ENCODE measurements around the gene SPTLC2. TPM values are rescaled to one million over a fixed set of nuclear protein-coding genes. Genes with fewer than 3 reads are reported as not detected.

Gene SPTLC2
- total and polyA plus RNA-seq, 8 donors: 32.9 to 44.0 (median 38.3) TPM

DNA sequence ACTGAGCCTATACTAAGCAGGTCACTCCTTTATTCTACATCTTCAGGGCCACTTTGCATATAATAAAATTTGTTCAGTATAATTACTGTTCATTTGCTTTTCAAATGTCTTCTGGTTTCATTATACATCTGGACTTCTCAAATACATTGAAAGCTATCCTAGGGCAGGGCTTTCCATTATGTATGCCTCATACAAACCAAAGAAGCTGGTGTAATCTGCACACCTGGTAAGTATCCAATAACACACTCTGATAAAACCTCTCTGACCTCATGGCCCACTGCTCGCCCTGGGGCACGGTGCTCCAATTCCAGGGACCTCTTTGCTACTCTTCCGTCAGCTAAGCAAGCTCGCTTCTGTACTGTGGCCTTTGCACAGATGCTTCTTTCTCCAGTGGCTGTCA is 95.9 kb downstream of the SPTLC2 start:
- no peak for DNase-seq
- peaks cover 0 to 70% of the 10 kb centered on the region in 2 donors for H3K36me3 ChIP-seq
- no peak for ATAC-seq

DNA sequence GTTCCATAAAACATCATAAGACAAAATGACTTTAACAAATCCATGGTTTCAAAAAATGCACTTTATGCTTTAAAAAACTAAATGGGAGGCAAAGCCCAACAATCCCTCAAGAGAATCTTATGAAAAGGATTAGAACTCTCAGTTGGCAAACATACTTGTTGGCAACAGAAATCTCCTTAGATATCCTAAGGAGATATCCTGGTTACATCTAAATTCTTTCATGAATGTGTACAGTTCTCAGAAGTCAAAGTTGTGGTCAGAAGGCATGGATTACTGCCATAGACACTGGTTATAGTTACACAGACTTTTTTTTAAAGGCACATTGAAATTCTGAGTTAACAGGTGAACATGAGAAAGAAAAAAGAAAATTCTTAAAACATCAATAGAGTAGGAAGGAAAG is 100.3 kb downstream of the SPTLC2 start:
- intact Hi-C loops (cut with DNase I): no loop called here
- Histone ChIP-seq H3K27ac (no peak overlapping the region), H3K4me1 (no peaks in the 10 kb centered on the region), H3K36me3 (peaks cover 0 to 97% of the 10 kb centered on the region in 2 donors), H3K4me3 (no peak overlapping the region), H3K9me3 (no peaks in the 10 kb centered on the region), H3K27me3 (no peaks in the 10 kb centered on the region)
- DNase-seq (no peak), ATAC-seq (no peak)
- TF ChIP-seq, protein P1, sequence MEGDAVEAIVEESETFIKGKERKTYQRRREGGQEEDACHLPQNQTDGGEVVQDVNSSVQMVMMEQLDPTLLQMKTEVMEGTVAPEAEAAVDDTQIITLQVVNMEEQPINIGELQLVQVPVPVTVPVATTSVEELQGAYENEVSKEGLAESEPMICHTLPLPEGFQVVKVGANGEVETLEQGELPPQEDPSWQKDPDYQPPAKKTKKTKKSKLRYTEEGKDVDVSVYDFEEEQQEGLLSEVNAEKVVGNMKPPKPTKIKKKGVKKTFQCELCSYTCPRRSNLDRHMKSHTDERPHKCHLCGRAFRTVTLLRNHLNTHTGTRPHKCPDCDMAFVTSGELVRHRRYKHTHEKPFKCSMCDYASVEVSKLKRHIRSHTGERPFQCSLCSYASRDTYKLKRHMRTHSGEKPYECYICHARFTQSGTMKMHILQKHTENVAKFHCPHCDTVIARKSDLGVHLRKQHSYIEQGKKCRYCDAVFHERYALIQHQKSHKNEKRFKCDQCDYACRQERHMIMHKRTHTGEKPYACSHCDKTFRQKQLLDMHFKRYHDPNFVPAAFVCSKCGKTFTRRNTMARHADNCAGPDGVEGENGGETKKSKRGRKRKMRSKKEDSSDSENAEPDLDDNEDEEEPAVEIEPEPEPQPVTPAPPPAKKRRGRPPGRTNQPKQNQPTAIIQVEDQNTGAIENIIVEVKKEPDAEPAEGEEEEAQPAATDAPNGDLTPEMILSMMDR (IDR thresholded peaks at IDR 0.05): no peak

More for the DNA sequence above, 95.9 kb downstream of the SPTLC2 start:
- intact Hi-C loops (cut with DNase I): no loop called here
- Histone ChIP-seq H3K27ac (no peak overlapping the region), H3K27me3 (no peaks in the 10 kb centered on the region), H3K9me3 (no peaks in the 10 kb centered on the region), H3K4me1 (no peaks in the 10 kb centered on the region), H3K4me3 (no peak overlapping the region)
- TF ChIP-seq, protein P1 (IDR thresholded peaks at IDR 0.05): no peak

DNA sequence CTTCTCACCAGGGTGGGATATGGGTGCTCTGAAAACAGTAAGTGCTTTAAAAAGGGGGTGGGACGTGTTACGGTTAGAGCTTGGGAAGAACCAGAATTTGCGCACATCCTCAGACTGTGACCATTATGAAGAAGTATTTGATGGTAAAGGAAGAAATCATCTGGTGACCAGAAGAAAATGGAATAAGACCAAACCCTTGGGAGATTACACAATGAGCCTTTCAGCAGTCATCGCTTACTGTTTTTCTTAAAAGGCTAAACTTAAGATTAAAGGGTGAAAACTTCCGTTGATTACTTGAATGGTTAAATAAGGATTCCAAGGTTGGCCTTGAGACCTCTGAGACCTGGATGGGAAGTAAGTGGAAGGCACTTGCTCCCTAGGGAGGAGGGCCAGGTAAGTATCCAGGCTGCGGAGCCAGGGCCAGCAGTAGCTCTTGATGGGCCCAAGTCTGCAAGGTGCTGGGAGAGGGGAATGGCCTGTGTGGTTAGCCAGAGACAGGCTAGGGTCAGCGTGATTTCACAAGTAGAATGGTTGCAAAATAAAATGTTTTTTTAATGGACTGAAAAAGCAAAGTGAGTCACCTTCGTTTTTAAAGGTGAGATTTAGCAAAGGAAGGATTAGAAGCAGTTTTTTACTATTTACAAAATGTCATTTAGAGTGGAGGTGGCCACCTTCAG is 104.8 kb downstream of the SPTLC2 start:
- no peak for DNase-seq

DNA sequence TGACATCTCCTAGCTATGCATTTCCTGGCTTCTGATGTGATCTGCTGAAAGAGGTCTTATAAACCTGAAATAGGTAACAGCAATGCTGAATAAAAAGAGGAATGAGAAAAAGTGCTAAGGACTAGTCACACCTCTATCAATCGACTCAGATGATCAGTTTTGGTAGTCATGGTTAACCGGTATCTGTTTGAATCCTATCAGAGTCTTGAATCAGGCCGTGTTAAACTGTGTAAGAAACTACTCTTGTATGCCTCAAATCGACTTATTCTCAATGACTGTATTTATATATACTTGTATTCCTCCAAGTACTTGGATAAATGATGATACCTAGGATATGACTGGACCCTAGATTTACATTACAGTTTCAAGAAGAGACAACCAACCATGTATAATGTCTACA is 107.1 kb downstream of the SPTLC2 start:
- H3K36me3 ChIP-seq: peaks cover 0 to 83% of the 10 kb centered on the region in 2 donors
- ATAC-seq: no peak
- TF ChIP-seq, protein P1 (IDR thresholded peaks at IDR 0.05): no peak
- DNase-seq: no peak
- intact Hi-C loops (cut with DNase I): no loop called here
- no peak overlapping the region for H3K4me3 ChIP-seq
- no peak overlapping the region for H3K27ac ChIP-seq
- no peaks in the 10 kb centered on the region for H3K9me3 ChIP-seq
- H3K27me3 ChIP-seq: no peaks in the 10 kb centered on the region
- no peaks in the 10 kb centered on the region for H3K4me1 ChIP-seq

More for the DNA sequence above, 104.8 kb downstream of the SPTLC2 start:
- Histone ChIP-seq H3K9me3 (no peaks in the 10 kb centered on the region), H3K4me3 (no peak overlapping the region), H3K4me1 (no peaks in the 10 kb centered on the region), H3K27ac (no peak overlapping the region), H3K27me3 (no peaks in the 10 kb centered on the region), H3K36me3 (peaks cover 0 to 96% of the 10 kb centered on the region in 2 donors)
- no peak for ATAC-seq
- TF ChIP-seq, protein P1 (IDR thresholded peaks at IDR 0.05): no peak
- intact Hi-C loops (cut with DNase I): no loop called here

DNA sequence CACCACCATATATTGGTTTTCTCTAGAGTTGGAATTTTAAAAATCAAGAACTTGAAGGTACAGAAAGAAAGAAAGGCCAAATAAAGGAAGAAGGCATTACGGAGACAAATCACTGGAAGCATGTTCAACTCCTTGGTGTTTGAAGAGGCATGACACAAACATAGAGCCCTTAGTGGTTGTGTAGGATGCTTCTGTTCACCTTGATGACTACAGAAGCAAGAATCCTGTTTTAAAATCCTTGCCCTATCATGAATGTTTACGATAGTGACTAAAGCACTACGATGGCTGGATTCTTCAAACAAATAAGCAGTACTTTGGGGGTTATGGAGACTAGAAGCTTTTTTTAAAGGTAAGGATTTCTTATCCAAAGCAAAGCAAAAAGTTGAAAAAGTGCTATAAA is 107.6 kb downstream of the SPTLC2 start:
- DNase-seq (no peak), ATAC-seq (no peak)
- Histone ChIP-seq H3K4me3 (no peak overlapping the region), H3K27me3 (no peaks in the 10 kb centered on the region), H3K4me1 (no peaks in the 10 kb centered on the region), H3K36me3 (peaks cover 0 to 78% of the 10 kb centered on the region in 2 donors), H3K9me3 (peaks cover 0 to under 1% of the 10 kb centered on the region in 2 donors), H3K27ac (no peak overlapping the region)
- TF ChIP-seq, protein P1 (IDR thresholded peaks at IDR 0.05): no peak
- intact Hi-C loops (cut with DNase I): no loop called here
